ENCODE results near the gene PRKG1.

DNA sequence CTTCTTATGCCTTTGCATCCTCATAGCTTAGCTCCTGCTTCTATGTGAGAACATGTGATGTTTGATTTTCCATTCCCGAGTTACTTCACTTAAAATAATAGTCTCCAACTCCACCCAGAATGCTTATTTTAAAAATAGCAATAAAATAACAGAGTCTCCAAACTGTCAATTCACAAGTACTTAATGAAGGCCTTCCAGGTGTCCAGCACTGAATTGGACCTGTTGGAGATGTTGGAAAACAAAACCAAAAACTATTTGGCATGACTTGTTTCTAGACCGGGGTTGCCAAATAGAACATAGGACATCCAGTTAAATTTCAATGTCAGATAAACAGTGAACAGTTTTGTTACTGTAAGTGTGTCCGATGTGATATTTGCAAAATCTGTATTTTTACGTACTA, 1031.7 kb downstream of the PRKG1 start:
- TF ChIP-seq POLR2A (IDR thresholded peaks at IDR 0.05; ENCODE audit: low read depth, low read length) (no peak), POLR2AphosphoS5 (IDR thresholded peaks at IDR 0.05; ENCODE audit: low read depth, low read length) (no peak)
